Panc1 (cell line): Measurements from ENCODE around the gene INTS4. TPM values are rescaled to one million over a fixed set of nuclear protein-coding genes. Genes with fewer than 3 reads are reported as not detected.
A peak's percentile ranks its signal among the peaks of the same experiment; 100 is the strongest.

Experiments used
- ATAC-seq: fragments of 200-7000 bp; cut with Tn5 transposase; 2 replicates; pipeline ENCODE4 v1.9.1; 2020; ENCODE audit warnings: mild to moderate bottlenecking, moderate library complexity
- Bru-seq: library from RNA; stranded (reverse); fragments of 400-500 nt; gene quantifications from one replicate; lab custom pipeline; 2021; lab: Mats Ljungman, UMichigan
- BruChase-seq, 2 experiments: library from RNA; stranded (reverse); fragments of 400-500 nt; gene quantifications; one replicate each; lab custom pipeline; 2021; lab: Mats Ljungman, UMichigan
- BruUV-seq: library from RNA; stranded (reverse); fragments of 400-500 nt; replicated peaks from 2 replicates; lab custom pipeline; 2021; lab: Mats Ljungman, UMichigan
- CTCF ChIA-PET: fragments of 300-600 bp; sonication (Branson Sonifier 250); formaldehyde crosslinking; loops from one replicate; lab custom pipeline; 2022; ENCODE audit warnings: antibody characterized with exemption; lab: Charles Lee
- POLR2A ChIA-PET: fragments of 300-600 bp; sonication (Branson Sonifier 250); formaldehyde crosslinking; loops from one replicate; lab custom pipeline; 2022; ENCODE audit warnings: antibody characterized with exemption; lab: Charles Lee
- DNase-seq: peaks from one replicate; pipeline ENCODE4 v3.0.0-alpha.2; 2010; ENCODE audit warnings: low read depth, low spot score
- H3K27ac ChIP-seq: 2 replicates; pipeline ENCODE4 v1.5.1; 2011; ENCODE audit warnings: mild to moderate bottlenecking, low read length, inconsistent platforms
- H3K27me3 ChIP-seq: fragments of 200-500 bp; sonication (Bioruptor generic); 2 replicates; pipeline ENCODE4 v1.6.0; 2014; ENCODE audit warnings: low read length, inconsistent platforms; ENCODE audit not compliant: control insufficient read depth, insufficient read depth
- H3K36me3 ChIP-seq: fragments of 200-500 bp; sonication (Bioruptor generic); 2 replicates; pipeline ENCODE4 v1.5.1; 2014; ENCODE audit warnings: inconsistent platforms, mild to moderate bottlenecking, low read length, moderate library complexity; ENCODE audit not compliant: control insufficient read depth, insufficient read depth
- H3K4me1 ChIP-seq: 2 replicates; pipeline ENCODE4 v1.5.1; 2011; ENCODE audit warnings: inconsistent platforms, mild to moderate bottlenecking, low read length, moderate library complexity; ENCODE audit not compliant: control insufficient read depth, insufficient read depth
- H3K4me3 ChIP-seq, 2 experiments: 2 replicates each; pipeline ENCODE4 v1.5.1; 2011 to 2012; ENCODE audit warnings: low read depth in 2 of 2, low read length in 2 of 2, mild to moderate bottlenecking in 2 of 2, inconsistent platforms in 1 of 2, moderate library complexity in 1 of 2
- H3K9me3 ChIP-seq: fragments of 200-500 bp; sonication (Bioruptor generic); 2 replicates; pipeline ENCODE4 v1.5.1; 2014; ENCODE audit warnings: low read depth, mild to moderate bottlenecking, inconsistent platforms, low read length, moderate library complexity; ENCODE audit not compliant: control insufficient read depth, insufficient read depth
- CTCF ChIP-seq: fragments of 450-650 bp; IDR thresholded peaks from 2 replicates; pipeline ENCODE4 v1.5.1; 2017; ENCODE audit warnings: mild to moderate bottlenecking
- POLR2AphosphoS5 ChIP-seq: IDR thresholded peaks from 2 replicates; pipeline ENCODE4 v1.6.1; 2012; ENCODE audit warnings: mild to moderate bottlenecking, low read depth, low read length, moderate library complexity
- REST ChIP-seq, 2 experiments: IDR thresholded peaks; 2 replicates each; pipeline ENCODE4 v1.6.1; 2011 to 2012; ENCODE audit warnings: low read depth in 2 of 2, control low read depth in 1 of 2, low read length in 1 of 2, mild to moderate bottlenecking in 1 of 2, moderate library complexity in 1 of 2; ENCODE audit not compliant: insufficient read depth in 1 of 2
- SIN3A ChIP-seq: IDR thresholded peaks from 2 replicates; pipeline ENCODE4 v1.6.1; 2012; ENCODE audit warnings: low read depth, mild to moderate bottlenecking, low read length, moderate library complexity, borderline replicate concordance; ENCODE audit not compliant: insufficient read depth
- TCF7L2 ChIP-seq: IDR thresholded peaks from 2 replicates; pipeline ENCODE4 v1.6.1; 2011; ENCODE audit warnings: mild to moderate bottlenecking, low read depth, low read length, inconsistent platforms
- in situ Hi-C: cut with HindIII; loops from 2 replicates; pipeline ENCODE4 v1.10.0; 2016; ENCODE audit warnings: low sequenced_read_pairs, low pct_unique_long_range_greater_than_20kb
- intact Hi-C: fragments of 100-400 bp; cut with micrococcal nuclease; formaldehyde crosslinking; loops from one replicate; pipeline ENCODE4 v1.10.0; 2022; ENCODE audit not compliant: unreplicated experiment
- long read RNA-seq: library from polyadenylated mRNA; unstranded; transcript quantifications from one replicate; pipeline ENCODE4 v2.0.0, GENCODE V29; 2021; ENCODE audit not compliant: unreplicated experiment
- polyA plus RNA-seq: library from polyadenylated mRNA; unstranded; fragments of >200 nt; gene quantifications from one replicate; pipeline ENCODE4 v1.2.1, GENCODE V29; 2012; ENCODE audit warnings: missing spikeins; ENCODE audit not compliant: insufficient read length
- total RNA-seq: library from RNA; stranded (reverse); gene quantifications from one replicate; pipeline ENCODE4 v1.2.1, GENCODE V29; 2021; ENCODE audit not compliant: unreplicated experiment

The INTS4 gene
- 48.2 TPM for total RNA-seq
- polyA plus RNA-seq = 25.5 TPM
- percentile 74 among the genes with signal in this experiment for Bru-seq, nascent RNA
- BruChase-seq, experiment 1, labeled RNA remaining after a 2-hour chase = percentile 64 among the genes with signal in this experiment
- BruChase-seq, experiment 2, labeled RNA remaining after a 6-hour chase = percentile 66 among the genes with signal in this experiment
- long read RNA-seq, transcript INTS4-209 (23 exons, 3,156 nt) = major isoform, 42 of 60 reads
- long read RNA-seq, partial matches to known transcripts = 5 of 60 reads
- long read RNA-seq, other reads (novel, unspliced or antisense) = 10 of 60 reads

GRCh38 chr11:77994434-77995362, at the start of gene INTS4:
Gene INTS4, minus strand, starts transcription at chr11:77994668. Its CDS starts 25 bp downstream, at chr11:77994643.
- H3K27me3 ChIP-seq = no peaks in the 10 kb centered on the region
- DNase-seq (peak; percentile 99), ATAC-seq (peak; percentile 99)
- peak within 1 kb of the TSS; percentile 99 for H3K27ac ChIP-seq
- intact Hi-C loops = loop anchor here (2.0 kb wide), 1 partner anchor 172 kb away; no protein-coding TSS in a partner anchor
- BruUV-seq = no TSS peak
- ChIA-PET POLR2A (interaction anchor here (0.5 to 0.8 kb wide), 4 partner anchors 11 to 196 kb away, joined by 3 to 6 read pairs (median 3); no protein-coding TSS in a partner anchor), CTCF (interaction anchor here (0.6 kb wide), 2 partner anchors 175 to 177 kb away, joined by 3 to 5 read pairs; partner anchors contain the start of gene RSF1)
- in situ Hi-C loops = no loop called here
- TF ChIP-seq CTCF (no peak), REST (IDR thresholded peaks at IDR 0.05; ENCODE audit: insufficient read depth in 1 of 2, low read depth in 2 of 2, low read length in 1 of 2) (peak in 1 of 2 experiments; percentile 35; a peak in 1 of 4 replicates), TCF7L2 (peak; percentile 86), POLR2AphosphoS5 (peak; percentile 77), SIN3A (peak; percentile 88)
- no peaks in the 10 kb centered on the region; the same call in 1 of the 2 replicates for H3K36me3 ChIP-seq
- no peaks in the 10 kb centered on the region for H3K9me3 ChIP-seq
- H3K4me3 ChIP-seq = peak within 1 kb of the TSS; percentile 73 to 87
- H3K4me1 ChIP-seq = peaks cover 13% of the 10 kb centered on the region; the same call in 1 of the 2 replicates

- Histone ChIP-seq H3K27ac (no peak overlapping the region), H3K27me3 (no peaks in the 10 kb centered on the region), H3K9me3 (no peaks in the 10 kb centered on the region), H3K36me3 (no peaks in the 10 kb centered on the region), H3K4me3 (no peak overlapping the region), H3K4me1 (peaks cover 15% of the 10 kb centered on the region)
- TF ChIP-seq REST (IDR thresholded peaks at IDR 0.05; ENCODE audit: insufficient read depth in 1 of 2, low read depth in 2 of 2, low read length in 1 of 2) (no peak), POLR2AphosphoS5 (no peak), TCF7L2 (no peak), CTCF (no peak), SIN3A (no peak)
- intact Hi-C loops = no loop called here
- ChIA-PET POLR2A (no interaction called here), CTCF (no interaction called here)
- in situ Hi-C loops = no loop called here
- no TSS peak for BruUV-seq
- DNase-seq (no peak), ATAC-seq (no peak)
These were observed 47.5 kb upstream of the INTS4 start for GRCh38 chr11:78041843-78042440.
